IMR-90 (cell line): ENCODE data around the gene LCN12. TPM values are rescaled to one million over a fixed set of nuclear protein-coding genes. Genes with fewer than 3 reads are reported as not detected.

Source experiments
- ATAC-seq: fragments of 200-7000 bp; cut with Tn5 transposase; 2 replicates; pipeline ENCODE4 v1.9.1; 2020; ENCODE audit warnings: low read depth, mild to moderate bottlenecking, moderate library complexity
- BruUV-seq: library from RNA; stranded (reverse); fragments of 400-500 nt; replicated peaks from 2 replicates; lab custom pipeline; 2021; lab: Mats Ljungman, UMichigan
- CTCF ChIA-PET: fragments of 300-600 bp; formaldehyde crosslinking; extraction: SDS; loops from one replicate; lab custom pipeline; 2021; ENCODE audit warnings: antibody characterized with exemption; lab: Yijun Ruan, JAX
- POLR2A ChIA-PET: fragments of 300-600 bp; sonication (Branson Sonifier 250); formaldehyde crosslinking; loops from one replicate; lab custom pipeline; 2022; ENCODE audit warnings: antibody characterized with exemption; ENCODE audit not compliant: unreplicated experiment; lab: Charles Lee
- DNase-seq: peaks from one replicate; pipeline ENCODE4 v3.0.0; 2013
- H2AFZ ChIP-seq: replicated peaks from 2 replicates; pipeline ENCODE3; 2013; ENCODE audit warnings: low read length, mild to moderate bottlenecking; ENCODE audit not compliant: poor library complexity
- H2AK5ac ChIP-seq: 2 replicates; pipeline ENCODE4 v1.6.1; 2013; ENCODE audit warnings: low read depth, low read length, inconsistent platforms
- H2AK9ac ChIP-seq: replicated peaks from 2 replicates; pipeline ENCODE3; 2013; ENCODE audit warnings: mild to moderate bottlenecking, low read depth, low read length, moderate library complexity; ENCODE audit not compliant: poor library complexity
- H2BK120ac ChIP-seq: 2 replicates; pipeline ENCODE4 v1.6.1; 2013; ENCODE audit warnings: low read depth, low read length, inconsistent platforms
- H2BK15ac ChIP-seq: 3 replicates; pipeline ENCODE4 v1.6.1; 2013; ENCODE audit warnings: low read depth, low read length, inconsistent platforms
- H2BK20ac ChIP-seq: 2 replicates; pipeline ENCODE4 v1.6.1; 2013; ENCODE audit warnings: low read depth, mild to moderate bottlenecking, inconsistent platforms, low read length, moderate library complexity
- H2BK5ac ChIP-seq: 2 replicates; pipeline ENCODE4 v1.6.1; 2013; ENCODE audit warnings: mild to moderate bottlenecking, low read depth, low read length, inconsistent platforms; ENCODE audit not compliant: poor library complexity, severe bottlenecking
- H3K14ac ChIP-seq: replicated peaks from 2 replicates; pipeline ENCODE4 v1.6.1; 2013; ENCODE audit warnings: low read depth, low read length, inconsistent platforms
- H3K18ac ChIP-seq: 2 replicates; pipeline ENCODE4 v1.6.1; 2013; ENCODE audit warnings: low read depth, low read length, control low read depth
- H3K23ac ChIP-seq: 2 replicates; pipeline ENCODE4 v1.6.1; 2013; ENCODE audit warnings: low read depth, low read length, inconsistent platforms
- H3K27ac ChIP-seq: 2 replicates; pipeline ENCODE4 v1.5.1; 2013; ENCODE audit warnings: mild to moderate bottlenecking, control low read depth, low read length; ENCODE audit not compliant: insufficient read depth
- H3K27me3 ChIP-seq: 2 replicates; pipeline ENCODE4 v1.6.1; 2013; ENCODE audit warnings: low read length; ENCODE audit not compliant: control insufficient read depth, insufficient read depth
- H3K36me3 ChIP-seq: 2 replicates; pipeline ENCODE4 v1.6.1; 2013; ENCODE audit warnings: low read length, mixed read lengths; ENCODE audit not compliant: control insufficient read depth, insufficient read depth
- H3K4ac ChIP-seq: 2 replicates; pipeline ENCODE4 v1.6.1; 2013; ENCODE audit warnings: low read depth, low read length, inconsistent platforms
- H3K4me1 ChIP-seq: 2 replicates; pipeline ENCODE4 v1.6.1; 2013; ENCODE audit warnings: low read length, mixed read lengths; ENCODE audit not compliant: control insufficient read depth, insufficient read depth
- H3K4me2 ChIP-seq: 2 replicates; pipeline ENCODE4 v1.6.1; 2013; ENCODE audit warnings: low read depth, mild to moderate bottlenecking, control low read depth, low read length, moderate library complexity
- H3K4me3 ChIP-seq: 2 replicates; pipeline ENCODE4 v1.5.1; 2013; ENCODE audit warnings: low read depth, mild to moderate bottlenecking, control low read depth, low read length, moderate library complexity; ENCODE audit not compliant: insufficient read depth
- H3K56ac ChIP-seq: 2 replicates; pipeline ENCODE4 v1.6.1; 2013; ENCODE audit warnings: low read length, inconsistent platforms; ENCODE audit not compliant: insufficient read depth; ENCODE audit errors: extremely low read depth
- H3K79me1 ChIP-seq, 2 experiments: 2 replicates each; pipeline ENCODE4 v1.6.1; 2013; ENCODE audit warnings: low read length in 2 of 2, inconsistent platforms in 1 of 2, low read depth in 1 of 2
- H3K9ac ChIP-seq: 2 replicates; pipeline ENCODE4 v1.6.1; 2013; ENCODE audit warnings: low read depth, low read length, control low read depth
- H3K9me1 ChIP-seq: 2 replicates; pipeline ENCODE4 v1.6.1; 2013; ENCODE audit warnings: low read length, inconsistent platforms; ENCODE audit not compliant: insufficient read depth
- H3K9me3 ChIP-seq: 2 replicates; pipeline ENCODE4 v1.6.1; 2013; ENCODE audit warnings: low read length; ENCODE audit not compliant: control insufficient read depth, insufficient read depth
- H4K20me1 ChIP-seq: 2 replicates; pipeline ENCODE4 v1.6.1; 2013; ENCODE audit warnings: low read length, inconsistent platforms; ENCODE audit not compliant: insufficient read depth
- H4K5ac ChIP-seq: 2 replicates; pipeline ENCODE4 v1.6.1; 2013; ENCODE audit warnings: mild to moderate bottlenecking, low read depth, low read length, control low read depth
- H4K8ac ChIP-seq, 2 experiments: 2 replicates each; pipeline ENCODE4 v1.6.1; 2013; ENCODE audit warnings: low read depth in 2 of 2, low read length in 2 of 2, control low read depth in 1 of 2, inconsistent platforms in 1 of 2
- H4K91ac ChIP-seq: 2 replicates; pipeline ENCODE4 v1.6.1; 2013; ENCODE audit warnings: low read depth, low read length, inconsistent platforms; ENCODE audit not compliant: insufficient read depth
- MXI1 ChIP-seq: IDR thresholded peaks from 2 replicates; pipeline ENCODE4 v1.6.1; 2012; ENCODE audit warnings: low read depth, mild to moderate bottlenecking, low read length, moderate library complexity, borderline replicate concordance
- NFE2L2 ChIP-seq: fragments of 150-350 bp; IDR thresholded peaks from 2 replicates; pipeline ENCODE4 v1.6.1; 2016; ENCODE audit warnings: low read depth, mild to moderate bottlenecking, low read length
- POLR2A ChIP-seq: IDR thresholded peaks from 2 replicates; pipeline ENCODE4 v1.6.1; 2012; ENCODE audit warnings: mild to moderate bottlenecking, low read depth, low read length
- WGBS, 2 experiments: methylation state at CpG; one replicate each; pipeline versions ENCODE4 v1.1.5 to v1.1.7; 2013; ENCODE audit warnings: missing lambda C conversion rate in 2 of 2; ENCODE audit not compliant: insufficient read length in 1 of 2; ENCODE audit errors: extremely low coverage in 2 of 2; 5-methylcytosine and 5-hydroxymethylcytosine counted together
- dilution Hi-C: fragments of 300-500 bp; cut with HindIII; formaldehyde crosslinking; loops from one replicate; pipeline ENCODE4 v1.14.3; 2018; ENCODE audit warnings: low sequenced_read_pairs; ENCODE audit not compliant: unreplicated experiment
- in situ Hi-C: fragments of 300-500 bp; cut with MboI; formaldehyde crosslinking; loops from 3 replicates; pipeline ENCODE4 v1.14.3; 2019; ENCODE audit warnings: low sequenced_read_pairs, inconsistent platforms, mixed read lengths
- intact Hi-C: fragments of 100-400 bp; cut with micrococcal nuclease; formaldehyde crosslinking; loops from 2 replicates; pipeline ENCODE4 v1.10.0; 2022
- polyA plus RNA-seq, 3 experiments: library from polyadenylated mRNA; depleted of rRNA; stranded (reverse); fragments of >200 nt; gene quantifications; 2 replicates each; pipeline ENCODE4 v1.2.3, GENCODE V29; 2012; ENCODE audit warnings: low replicate concordance in 1 of 3
- total RNA-seq: library from RNA; depleted of rRNA; stranded (reverse); fragments of >200 nt; gene quantifications from 2 replicates; pipeline ENCODE4 v1.2.3, GENCODE V29; 2012
- TF ChIP-seq, protein P1 (sequence below): fragments of 150-350 bp; IDR thresholded peaks from 2 replicates; pipeline ENCODE4 v1.6.1; 2017; ENCODE audit warnings: mild to moderate bottlenecking, antibody characterized with exemption, low read length, low read depth

Gene LCN12
- total and polyA plus RNA-seq, 2 of the 4 experiments (the other 2 are of a cell fraction), result 0.12 TPM; not detected in 1

DNA sequence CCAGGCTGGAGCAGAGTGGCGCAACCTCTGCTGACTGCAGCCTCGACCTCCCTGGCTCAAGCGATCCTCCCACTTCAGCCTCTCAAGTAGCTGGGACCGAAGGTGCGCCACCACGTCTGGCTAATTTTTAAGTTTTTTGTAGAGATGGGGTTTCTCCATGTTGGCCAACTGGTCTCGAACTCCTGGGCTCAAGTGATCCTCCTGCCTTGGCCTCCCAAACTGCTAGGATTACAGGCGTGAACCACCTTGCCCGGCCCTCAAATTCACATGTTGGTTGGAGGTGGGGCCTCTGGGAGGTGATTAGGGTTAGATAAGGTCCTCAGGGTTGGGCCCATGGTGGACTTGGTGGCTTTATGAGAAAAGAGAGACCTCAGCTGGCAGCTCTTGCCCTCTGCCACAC, 10.1 kb downstream of the LCN12 start:
- BruUV-seq, result no TSS peak
- no peaks in the 10 kb centered on the region for H4K20me1 ChIP-seq
- ChIA-PET CTCF (no interaction called here), POLR2A (no interaction called here)
- no peak overlapping the region for H4K91ac ChIP-seq
- H3K56ac ChIP-seq, result no peak overlapping the region
- intact Hi-C loops, result no loop called here
- TF ChIP-seq MXI1 (no peak), POLR2A (no peak), NFE2L2 (no peak)
- TF ChIP-seq, protein P1, sequence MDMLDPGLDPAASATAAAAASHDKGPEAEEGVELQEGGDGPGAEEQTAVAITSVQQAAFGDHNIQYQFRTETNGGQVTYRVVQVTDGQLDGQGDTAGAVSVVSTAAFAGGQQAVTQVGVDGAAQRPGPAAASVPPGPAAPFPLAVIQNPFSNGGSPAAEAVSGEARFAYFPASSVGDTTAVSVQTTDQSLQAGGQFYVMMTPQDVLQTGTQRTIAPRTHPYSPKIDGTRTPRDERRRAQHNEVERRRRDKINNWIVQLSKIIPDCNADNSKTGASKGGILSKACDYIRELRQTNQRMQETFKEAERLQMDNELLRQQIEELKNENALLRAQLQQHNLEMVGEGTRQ, result no peak
- H3K18ac ChIP-seq, result no peak overlapping the region
- no peaks in the 10 kb centered on the region for H3K4me1 ChIP-seq
- no peak overlapping the region for H2BK120ac ChIP-seq
- no peak overlapping the region for H4K8ac ChIP-seq
- no peak overlapping the region for H3K4ac ChIP-seq
- peaks cover 26% of the 10 kb centered on the region for H3K27me3 ChIP-seq
- dilution Hi-C loops, result no loop called here
- no peaks in the 10 kb centered on the region for H3K36me3 ChIP-seq
- H3K4me3 ChIP-seq, result no peak overlapping the region
- in situ Hi-C loops, result no loop called here
- no peak overlapping the region for H2AK9ac ChIP-seq
- no peak overlapping the region for H2BK20ac ChIP-seq
- no peak overlapping the region for H3K27ac ChIP-seq
- no peak overlapping the region for H2AK5ac ChIP-seq
- H3K23ac ChIP-seq, result no peak overlapping the region
- peaks cover 2% of the 10 kb centered on the region; the same call in 1 of the 2 replicates for H3K9me1 ChIP-seq
- no peak overlapping the region for H2BK5ac ChIP-seq
- no peak overlapping the region for H2BK15ac ChIP-seq
- H3K9me3 ChIP-seq, result no peaks in the 10 kb centered on the region
- ATAC-seq (no peak), DNase-seq (no peak)
- WGBS, 2 experiments, result no CpG with 5 or more reads among the region's 9 CpGs
- no peak overlapping the region for H4K5ac ChIP-seq
- no peak overlapping the region for H3K9ac ChIP-seq
- no peaks in the 10 kb centered on the region for H3K79me1 ChIP-seq
- H2AFZ ChIP-seq, result no peak overlapping the region
- H3K4me2 ChIP-seq, result no peak overlapping the region
- no peak overlapping the region for H3K14ac ChIP-seq
